Activated T-cell treated with anti-CD3 and anti-CD28 coated beads, Interleukin-2, amount 50 U/mL, for 4 hours (primary cell): ENCODE measurements around the gene TRPM8. TPM values are rescaled to one million over a fixed set of nuclear protein-coding genes. Genes with fewer than 3 reads are reported as not detected.

ENCODE experiments used
- ATAC-seq, 2 donors: fragments of 200-7000 bp; cut with Tn5 transposase; one replicate each; pipeline ENCODE4 v1.10.0; 2021
- DNase-seq: peaks from one replicate; pipeline ENCODE4 v3.0.0-alpha.2; 2020
- H3K27me3 Mint-ChIP-seq: one replicate; pipeline ENCODE4 v1.8.0; 2021; ENCODE audit warnings: low read depth, mixed read lengths
- H3K36me3 Mint-ChIP-seq: one replicate; pipeline ENCODE4 v1.8.0; 2022; ENCODE audit warnings: mixed read lengths; ENCODE audit not compliant: insufficient read depth
- H3K4me1 Mint-ChIP-seq: one replicate; pipeline ENCODE4 v1.8.0; 2021; ENCODE audit warnings: low read depth, mixed read lengths
- H3K4me3 Mint-ChIP-seq: one replicate; pipeline ENCODE4 v1.8.0; 2021; ENCODE audit warnings: mild to moderate bottlenecking, moderate library complexity, mixed read lengths
- H3K9me3 Mint-ChIP-seq: one replicate; pipeline ENCODE4 v1.8.0; 2021; ENCODE audit warnings: mixed read lengths
- total RNA-seq, 3 donors: library from RNA; stranded (reverse); gene quantifications; one replicate each; pipeline ENCODE4 v1.2.1, GENCODE V29; 2021

Gene TRPM8
- total RNA-seq, 3 donors from 2014 or later = 0.11 TPM; not detected in 2

GRCh38 chr2:234020332-234020731 is 103.2 kb downstream of the TRPM8 start:
- H3K36me3 Mint-ChIP-seq = no peaks in the 10 kb centered on the region
- ATAC-seq (no peak), DNase-seq (no peak)
- H3K4me3 Mint-ChIP-seq = no peak overlapping the region
- peaks cover 5% of the 10 kb centered on the region for H3K4me1 Mint-ChIP-seq
- H3K27me3 Mint-ChIP-seq = peaks cover 7% of the 10 kb centered on the region
- H3K9me3 Mint-ChIP-seq = peaks cover 7% of the 10 kb centered on the region

- Mint-ChIP-seq H3K36me3 (no peaks in the 10 kb centered on the region), H3K4me3 (no peak overlapping the region), H3K4me1 (peaks cover 22% of the 10 kb centered on the region), H3K9me3 (peaks cover 7% of the 10 kb centered on the region), H3K27me3 (peaks cover 7% of the 10 kb centered on the region)
- ATAC-seq (no peak), DNase-seq (no peak)
Measured at GRCh38 chr2:234022424-234022823, 105.3 kb downstream of the TRPM8 start.

GRCh38 chr2:234024304-234024703 is 107.1 kb downstream of the TRPM8 start:
- Mint-ChIP-seq H3K36me3 (no peaks in the 10 kb centered on the region), H3K4me3 (no peak overlapping the region), H3K4me1 (peaks cover 30% of the 10 kb centered on the region), H3K9me3 (peaks cover 7% of the 10 kb centered on the region), H3K27me3 (peaks cover 7% of the 10 kb centered on the region)
- no peak for DNase-seq
- ATAC-seq = no peak

- H3K4me3 Mint-ChIP-seq = peak overlapping the region; percentile 77
- peaks cover 7% of the 10 kb centered on the region for H3K27me3 Mint-ChIP-seq
- H3K9me3 Mint-ChIP-seq = peaks cover 7% of the 10 kb centered on the region
- no peaks in the 10 kb centered on the region for H3K36me3 Mint-ChIP-seq
- DNase-seq = no peak
- ATAC-seq = peak; percentile 89 to 95
- H3K4me1 Mint-ChIP-seq = peaks cover 30% of the 10 kb centered on the region
Measured at GRCh38 chr2:234025466-234025865, 108.3 kb downstream of the TRPM8 start.

- no peak for ATAC-seq
- peaks cover 7% of the 10 kb centered on the region for H3K9me3 Mint-ChIP-seq
- H3K27me3 Mint-ChIP-seq = peaks cover 7% of the 10 kb centered on the region
Measured at GRCh38 chr2:234025891-234026401, 108.8 kb downstream of the TRPM8 start.

GRCh38 chr2:234026693-234027254 is 109.6 kb downstream of the TRPM8 start:
- H3K4me1 Mint-ChIP-seq = peaks cover 40% of the 10 kb centered on the region
- no peak for DNase-seq

More at GRCh38 chr2:234025891-234026401, 108.8 kb downstream of the TRPM8 start:
- Mint-ChIP-seq H3K4me1 (peaks cover 33% of the 10 kb centered on the region), H3K4me3 (peak overlapping the region; percentile 77), H3K36me3 (no peaks in the 10 kb centered on the region)
- DNase-seq = no peak

GRCh38 chr2:234027641-234028040 is 110.5 kb downstream of the TRPM8 start:
- no peaks in the 10 kb centered on the region for H3K27me3 Mint-ChIP-seq
- H3K9me3 Mint-ChIP-seq = peaks cover 7% of the 10 kb centered on the region
- DNase-seq (no peak), ATAC-seq (no peak)
- H3K4me3 Mint-ChIP-seq = no peak overlapping the region
- no peaks in the 10 kb centered on the region for H3K36me3 Mint-ChIP-seq
- H3K4me1 Mint-ChIP-seq = peaks cover 48% of the 10 kb centered on the region

More at GRCh38 chr2:234026693-234027254, 109.6 kb downstream of the TRPM8 start:
- no peaks in the 10 kb centered on the region for H3K36me3 Mint-ChIP-seq
- peaks cover 7% of the 10 kb centered on the region for H3K9me3 Mint-ChIP-seq
- no peak overlapping the region for H3K4me3 Mint-ChIP-seq
- no peak for ATAC-seq
- peaks cover 1% of the 10 kb centered on the region for H3K27me3 Mint-ChIP-seq

- H3K4me1 Mint-ChIP-seq = peaks cover 56% of the 10 kb centered on the region
- ATAC-seq (no peak), DNase-seq (no peak)
- H3K9me3 Mint-ChIP-seq = peaks cover 12% of the 10 kb centered on the region
- H3K4me3 Mint-ChIP-seq = no peak overlapping the region
- peaks cover 3% of the 10 kb centered on the region for H3K36me3 Mint-ChIP-seq
- no peaks in the 10 kb centered on the region for H3K27me3 Mint-ChIP-seq
Measured at GRCh38 chr2:234029150-234029733, 112.1 kb downstream of the TRPM8 start.

GRCh38 chr2:234031207-234031606 is 114.0 kb downstream of the TRPM8 start:
- Mint-ChIP-seq H3K36me3 (peaks cover 3% of the 10 kb centered on the region), H3K9me3 (peaks cover 17% of the 10 kb centered on the region), H3K4me1 (peaks cover 44% of the 10 kb centered on the region), H3K4me3 (no peak overlapping the region), H3K27me3 (no peaks in the 10 kb centered on the region)
- no peak for ATAC-seq
- DNase-seq = no peak

GRCh38 chr2:234032279-234032856 is 115.2 kb downstream of the TRPM8 start:
- H3K36me3 Mint-ChIP-seq = peaks cover 4% of the 10 kb centered on the region
- peaks cover 28% of the 10 kb centered on the region for H3K9me3 Mint-ChIP-seq
- peaks cover 5% of the 10 kb centered on the region for H3K27me3 Mint-ChIP-seq
- ATAC-seq (peak; percentile 70 to 79), DNase-seq (no peak)
- H3K4me1 Mint-ChIP-seq = peaks cover 34% of the 10 kb centered on the region
- no peak overlapping the region for H3K4me3 Mint-ChIP-seq

- peaks cover 35% of the 10 kb centered on the region for H3K9me3 Mint-ChIP-seq
- no peak for ATAC-seq
- peaks cover 8% of the 10 kb centered on the region for H3K27me3 Mint-ChIP-seq
- H3K4me1 Mint-ChIP-seq = peaks cover 28% of the 10 kb centered on the region
- DNase-seq = no peak
- H3K36me3 Mint-ChIP-seq = peaks cover 4% of the 10 kb centered on the region
- H3K4me3 Mint-ChIP-seq = no peak overlapping the region
Measured at GRCh38 chr2:234033174-234033573, 116.0 kb downstream of the TRPM8 start.

GRCh38 chr2:234033885-234034284 is 116.7 kb downstream of the TRPM8 start:
- peaks cover 40% of the 10 kb centered on the region for H3K9me3 Mint-ChIP-seq
- H3K36me3 Mint-ChIP-seq = peaks cover 4% of the 10 kb centered on the region
- no peak for DNase-seq
- peaks cover 25% of the 10 kb centered on the region for H3K4me1 Mint-ChIP-seq
- no peak overlapping the region for H3K4me3 Mint-ChIP-seq
- no peak for ATAC-seq
- H3K27me3 Mint-ChIP-seq = peaks cover 11% of the 10 kb centered on the region

- Mint-ChIP-seq H3K4me1 (peaks cover 2% of the 10 kb centered on the region), H3K9me3 (peaks cover 37% of the 10 kb centered on the region), H3K4me3 (no peak overlapping the region), H3K36me3 (peaks cover 4% of the 10 kb centered on the region), H3K27me3 (peaks cover 11% of the 10 kb centered on the region)
- DNase-seq = no peak
- ATAC-seq = no peak
Measured at GRCh38 chr2:234038076-234038802, 121.1 kb downstream of the TRPM8 start.

- Mint-ChIP-seq H3K4me3 (no peak overlapping the region), H3K4me1 (no peaks in the 10 kb centered on the region), H3K9me3 (no peaks in the 10 kb centered on the region), H3K36me3 (no peaks in the 10 kb centered on the region), H3K27me3 (no peaks in the 10 kb centered on the region)
- DNase-seq (no peak), ATAC-seq (no peak)
Measured at GRCh38 chr2:234044157-234044556, 127.0 kb downstream of the TRPM8 start.
